ENCODE results near the gene MSX1.

DNA sequence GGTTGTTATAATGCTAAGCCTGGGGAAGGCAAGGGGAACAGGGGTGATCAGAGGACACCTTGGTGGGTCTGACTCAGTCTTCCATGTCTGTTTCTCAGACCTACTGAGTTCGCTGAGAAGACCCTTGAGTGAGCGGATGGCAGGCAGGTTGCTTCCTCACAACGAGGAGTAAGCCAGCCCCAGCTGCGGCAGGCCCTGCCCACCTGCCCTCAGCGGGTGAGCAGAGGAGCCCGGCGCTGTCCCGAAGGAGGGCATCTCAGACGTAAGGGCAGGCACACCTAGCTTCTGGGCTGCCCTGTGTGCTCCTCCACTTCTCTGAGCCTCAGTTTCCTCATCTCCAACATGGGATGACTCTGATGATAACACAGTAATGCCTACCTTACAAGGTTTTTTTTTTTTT lies 30.3 kb downstream of the MSX1 start:
- TF ChIP-seq, protein P1, sequence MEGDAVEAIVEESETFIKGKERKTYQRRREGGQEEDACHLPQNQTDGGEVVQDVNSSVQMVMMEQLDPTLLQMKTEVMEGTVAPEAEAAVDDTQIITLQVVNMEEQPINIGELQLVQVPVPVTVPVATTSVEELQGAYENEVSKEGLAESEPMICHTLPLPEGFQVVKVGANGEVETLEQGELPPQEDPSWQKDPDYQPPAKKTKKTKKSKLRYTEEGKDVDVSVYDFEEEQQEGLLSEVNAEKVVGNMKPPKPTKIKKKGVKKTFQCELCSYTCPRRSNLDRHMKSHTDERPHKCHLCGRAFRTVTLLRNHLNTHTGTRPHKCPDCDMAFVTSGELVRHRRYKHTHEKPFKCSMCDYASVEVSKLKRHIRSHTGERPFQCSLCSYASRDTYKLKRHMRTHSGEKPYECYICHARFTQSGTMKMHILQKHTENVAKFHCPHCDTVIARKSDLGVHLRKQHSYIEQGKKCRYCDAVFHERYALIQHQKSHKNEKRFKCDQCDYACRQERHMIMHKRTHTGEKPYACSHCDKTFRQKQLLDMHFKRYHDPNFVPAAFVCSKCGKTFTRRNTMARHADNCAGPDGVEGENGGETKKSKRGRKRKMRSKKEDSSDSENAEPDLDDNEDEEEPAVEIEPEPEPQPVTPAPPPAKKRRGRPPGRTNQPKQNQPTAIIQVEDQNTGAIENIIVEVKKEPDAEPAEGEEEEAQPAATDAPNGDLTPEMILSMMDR (conservative IDR thresholded peaks at IDR 0.05; ENCODE audit: low read length) = no peak
- TF ChIP-seq EZH2phosphoT487 (IDR thresholded peaks at IDR 0.05; ENCODE audit: borderline replicate concordance, low read depth, low read length) = no peak
